ENCODE results near the gene FBXO41.

Gene FBXO41, protein sequence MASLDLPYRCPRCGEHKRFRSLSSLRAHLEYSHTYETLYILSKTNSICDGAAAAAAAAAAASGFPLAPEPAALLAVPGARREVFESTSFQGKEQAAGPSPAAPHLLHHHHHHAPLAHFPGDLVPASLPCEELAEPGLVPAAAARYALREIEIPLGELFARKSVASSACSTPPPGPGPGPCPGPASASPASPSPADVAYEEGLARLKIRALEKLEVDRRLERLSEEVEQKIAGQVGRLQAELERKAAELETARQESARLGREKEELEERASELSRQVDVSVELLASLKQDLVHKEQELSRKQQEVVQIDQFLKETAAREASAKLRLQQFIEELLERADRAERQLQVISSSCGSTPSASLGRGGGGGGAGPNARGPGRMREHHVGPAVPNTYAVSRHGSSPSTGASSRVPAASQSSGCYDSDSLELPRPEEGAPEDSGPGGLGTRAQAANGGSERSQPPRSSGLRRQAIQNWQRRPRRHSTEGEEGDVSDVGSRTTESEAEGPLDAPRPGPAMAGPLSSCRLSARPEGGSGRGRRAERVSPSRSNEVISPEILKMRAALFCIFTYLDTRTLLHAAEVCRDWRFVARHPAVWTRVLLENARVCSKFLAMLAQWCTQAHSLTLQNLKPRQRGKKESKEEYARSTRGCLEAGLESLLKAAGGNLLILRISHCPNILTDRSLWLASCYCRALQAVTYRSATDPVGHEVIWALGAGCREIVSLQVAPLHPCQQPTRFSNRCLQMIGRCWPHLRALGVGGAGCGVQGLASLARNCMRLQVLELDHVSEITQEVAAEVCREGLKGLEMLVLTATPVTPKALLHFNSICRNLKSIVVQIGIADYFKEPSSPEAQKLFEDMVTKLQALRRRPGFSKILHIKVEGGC

DNA sequence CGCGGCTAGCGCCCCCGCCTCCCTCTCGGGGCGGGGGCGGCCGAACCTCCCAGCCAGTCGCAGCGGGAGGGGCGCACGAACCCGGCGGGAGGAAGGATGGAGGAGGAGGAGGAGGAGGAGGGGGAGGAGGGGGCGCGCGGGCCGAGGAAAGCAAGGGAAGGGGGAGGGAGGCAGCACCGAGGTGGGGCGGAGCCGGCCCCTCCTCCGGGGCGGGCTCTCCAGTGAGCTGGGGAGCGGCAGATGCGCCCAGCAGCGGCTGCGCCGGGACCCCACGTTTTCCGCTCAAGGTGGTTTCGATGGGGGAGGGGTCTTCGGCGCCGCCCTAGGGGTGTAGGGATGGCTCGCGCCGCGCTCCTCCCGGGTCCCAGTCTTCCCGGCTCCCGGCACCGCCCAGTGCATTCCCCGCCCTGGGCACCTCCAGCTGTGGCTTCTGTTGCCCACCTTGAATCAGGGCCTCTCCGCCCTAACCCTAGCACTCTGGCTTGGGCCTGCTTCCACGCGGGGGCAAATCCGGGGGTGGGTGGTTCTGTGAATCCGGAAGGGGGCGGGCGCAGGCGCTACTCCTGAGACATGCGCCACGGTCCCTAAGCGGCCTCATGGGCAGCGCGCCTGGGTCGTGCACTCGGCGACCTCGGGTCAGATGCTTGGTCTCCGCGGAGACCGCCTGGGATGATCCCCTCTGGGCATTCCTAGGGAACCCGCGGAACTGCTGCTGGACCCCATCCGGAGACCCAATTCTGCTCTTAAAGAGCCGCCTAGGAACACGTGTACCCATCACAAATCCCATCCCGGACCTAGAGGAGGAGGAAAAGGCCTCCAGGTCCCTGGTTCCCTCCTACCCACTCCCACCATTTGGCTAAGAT is at the start of gene FBXO41:
FBXO41 (minus strand) TSS at position 183 of the 863 bp plus-strand sequence. CDS start 14,848 bp downstream, outside the sequence.
- DNase-seq, result peak; percentile 53

DNA sequence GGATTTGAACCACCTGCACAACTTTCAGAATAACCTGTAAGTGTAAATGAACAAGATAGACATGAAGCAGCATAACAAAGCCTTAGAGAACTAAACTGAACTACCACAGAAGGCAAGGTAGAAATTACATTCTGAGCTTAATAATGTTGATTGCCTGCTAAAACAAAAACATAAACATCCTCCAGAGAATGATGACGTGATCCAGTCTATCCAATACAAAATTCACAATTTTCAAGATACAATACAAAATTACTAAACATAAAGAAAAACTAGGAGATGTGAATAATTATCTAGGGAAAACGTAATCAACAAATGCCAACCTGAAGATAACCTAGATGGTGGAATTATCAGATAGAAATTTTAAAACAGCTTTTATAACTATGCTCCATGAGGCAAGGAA is 49.8 kb upstream of the FBXO41 start:
- DNase-seq, result no peak

DNA sequence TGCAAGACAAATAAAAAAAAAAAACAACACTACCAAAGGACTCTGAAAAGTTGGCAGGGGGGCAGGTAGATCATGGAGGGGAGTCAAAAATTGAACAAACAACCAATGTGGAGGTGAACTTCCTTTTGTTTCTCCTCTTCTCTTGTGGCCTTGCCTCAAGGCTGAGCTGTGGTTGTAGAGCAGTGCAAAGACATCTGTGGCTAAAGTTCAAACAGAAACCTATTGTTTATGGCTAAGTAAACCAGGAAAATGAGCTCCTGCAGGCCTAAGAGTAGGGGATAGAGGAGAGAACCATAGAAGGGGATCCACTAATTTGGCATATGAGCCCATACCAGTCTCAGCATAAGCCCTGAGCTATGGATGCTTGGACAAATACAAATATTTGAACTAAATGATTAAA is 49.3 kb upstream of the FBXO41 start:
- no peak for DNase-seq

DNA sequence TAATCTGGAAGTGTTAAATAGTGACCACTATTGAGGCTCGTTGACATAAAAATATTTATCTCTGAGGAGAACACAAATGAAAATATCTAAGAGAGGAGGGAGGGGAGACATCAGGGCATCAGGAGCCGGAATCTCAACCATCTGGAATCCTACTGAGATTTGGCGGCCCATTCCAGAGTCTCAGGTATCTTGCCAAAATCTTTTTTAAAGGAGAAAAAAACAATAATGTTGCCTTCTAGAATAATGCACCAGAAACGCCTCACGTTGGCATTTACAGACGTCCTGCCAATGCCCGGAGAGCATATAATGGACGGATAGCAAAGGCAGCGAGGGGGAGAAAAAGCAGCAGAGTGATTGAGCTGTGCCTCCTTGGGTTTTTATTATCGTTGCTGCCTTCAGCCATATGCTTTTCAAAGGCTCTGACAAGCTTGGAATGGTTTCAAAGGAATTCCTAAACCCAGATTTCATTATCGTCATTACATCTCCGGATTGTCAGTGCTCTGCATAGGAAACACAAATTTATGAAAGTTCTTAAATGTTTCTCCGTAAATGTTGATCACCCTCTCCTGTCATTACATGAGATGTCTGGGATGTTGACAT is 39.9 kb upstream of the FBXO41 start:
- DNase-seq, result no peak

- DNase-seq, result no peak
Measured at GRCh38 chr2:73323551-73323950, 39.3 kb upstream of the FBXO41 start.

DNA sequence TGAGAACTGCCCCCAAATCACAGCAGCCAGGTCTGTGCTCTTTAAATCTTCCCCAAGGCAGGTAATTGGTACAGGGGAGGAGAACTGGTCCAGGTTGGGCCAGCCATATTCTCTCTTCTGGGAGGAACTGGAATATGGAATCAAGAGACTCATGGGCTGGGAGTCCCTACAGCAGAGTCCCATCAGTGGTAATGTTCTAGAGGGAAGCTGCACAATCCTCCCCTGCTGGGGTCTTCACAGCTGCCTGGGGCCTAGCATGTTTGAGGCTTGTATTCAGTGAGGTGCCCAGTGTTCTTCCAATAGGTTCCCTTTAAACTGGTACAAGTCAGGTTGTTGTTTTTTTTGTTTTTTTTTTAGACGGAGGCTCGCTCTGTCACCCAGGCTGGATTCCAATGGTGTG is 30.2 kb upstream of the FBXO41 start:
- DNase-seq, result no peak

- peak; percentile 38 for DNase-seq
Measured at GRCh38 chr2:73307720-73308119, 23.4 kb upstream of the FBXO41 start.

DNA sequence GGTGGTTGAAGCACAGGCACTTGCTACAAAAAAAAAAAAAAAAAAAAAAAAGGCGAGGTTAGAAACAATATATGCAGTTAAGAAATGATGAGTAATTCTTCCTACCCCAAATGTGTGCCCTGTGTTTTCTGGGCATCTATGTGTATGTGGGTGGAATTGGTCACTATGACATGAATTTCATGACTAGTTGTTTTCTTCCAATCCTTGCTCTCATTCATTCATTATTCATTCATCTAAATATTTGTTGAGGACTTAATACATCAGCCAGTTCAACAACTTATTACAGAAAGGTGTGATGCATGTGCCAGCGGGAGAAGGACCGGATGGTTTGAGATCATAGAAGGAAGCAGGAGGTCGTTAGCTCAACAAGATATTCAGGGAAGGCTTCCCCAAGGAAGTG is 17.4 kb upstream of the FBXO41 start:
- DNase-seq, result no peak

DNA sequence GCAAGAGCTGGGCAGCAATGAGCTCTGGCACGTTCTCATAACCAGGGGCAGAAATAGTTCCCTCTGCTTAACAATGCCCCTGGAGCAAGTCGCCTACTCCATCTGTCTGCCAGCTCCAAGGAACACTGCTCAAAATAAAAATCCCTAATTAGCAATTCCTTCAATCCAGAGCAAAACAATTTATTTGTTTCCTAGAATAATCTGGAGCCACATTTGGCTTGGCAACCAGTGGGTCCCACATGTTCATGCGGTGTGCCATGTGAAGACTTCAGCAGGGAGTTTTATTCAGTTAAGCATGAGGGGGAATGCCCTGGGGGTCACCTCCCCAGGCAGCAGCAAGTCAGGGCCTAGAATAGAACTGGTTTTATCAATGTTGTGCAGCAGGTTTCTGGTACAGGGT is 16.6 kb upstream of the FBXO41 start:
- no peak for DNase-seq

GRCh38 chr2:73297586-73297985 is 13.3 kb upstream of the FBXO41 start:
- no peak for DNase-seq

- DNase-seq, result no peak
Measured at GRCh38 chr2:73297151-73297559, 12.9 kb upstream of the FBXO41 start.

DNA sequence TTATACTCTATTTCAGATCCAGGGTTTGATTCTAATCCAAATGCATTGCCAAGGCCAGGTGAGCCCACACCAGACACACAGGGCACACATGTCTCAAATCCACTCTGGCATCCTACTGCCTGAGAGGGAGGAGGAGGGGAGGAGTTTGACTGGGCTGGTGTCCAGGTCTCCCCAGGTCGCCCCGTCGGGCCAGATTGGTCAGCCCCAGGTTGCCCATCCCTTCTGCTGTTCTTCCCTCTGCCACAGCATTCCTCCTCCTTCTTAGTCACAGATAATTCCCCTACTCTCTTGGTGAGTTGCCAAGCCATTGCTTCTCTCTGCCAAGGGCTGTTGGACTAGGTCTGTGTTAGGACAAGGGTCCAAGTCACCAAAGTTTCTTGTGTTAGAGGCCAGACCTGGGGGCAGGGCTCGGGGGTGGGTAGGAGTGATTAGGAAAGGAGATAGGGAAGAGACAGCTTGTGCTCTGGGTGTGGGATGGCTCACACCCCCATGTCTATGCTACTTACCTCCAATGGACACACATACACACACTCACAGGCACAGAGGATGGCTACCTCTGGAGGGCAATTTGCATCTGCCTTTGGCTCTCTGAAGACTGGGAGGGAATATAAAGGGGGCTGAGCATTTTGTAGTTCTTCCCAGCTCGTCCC is 11.6 kb upstream of the FBXO41 start:
- no peak for DNase-seq

GRCh38 chr2:73294239-73294638 is 10.0 kb upstream of the FBXO41 start:
- DNase-seq, result no peak

- peak; percentile 74 for DNase-seq
Measured at GRCh38 chr2:73293534-73294171, 9.4 kb upstream of the FBXO41 start, which contains the start of gene EGR4. Gene EGR4, minus strand, starts transcription at chr2:73293548. Its CDS starts 231 bp downstream, at chr2:73293317.

- DNase-seq, result no peak
Measured at GRCh38 chr2:73292906-73293533, 8.7 kb upstream of the FBXO41 start.

DNA sequence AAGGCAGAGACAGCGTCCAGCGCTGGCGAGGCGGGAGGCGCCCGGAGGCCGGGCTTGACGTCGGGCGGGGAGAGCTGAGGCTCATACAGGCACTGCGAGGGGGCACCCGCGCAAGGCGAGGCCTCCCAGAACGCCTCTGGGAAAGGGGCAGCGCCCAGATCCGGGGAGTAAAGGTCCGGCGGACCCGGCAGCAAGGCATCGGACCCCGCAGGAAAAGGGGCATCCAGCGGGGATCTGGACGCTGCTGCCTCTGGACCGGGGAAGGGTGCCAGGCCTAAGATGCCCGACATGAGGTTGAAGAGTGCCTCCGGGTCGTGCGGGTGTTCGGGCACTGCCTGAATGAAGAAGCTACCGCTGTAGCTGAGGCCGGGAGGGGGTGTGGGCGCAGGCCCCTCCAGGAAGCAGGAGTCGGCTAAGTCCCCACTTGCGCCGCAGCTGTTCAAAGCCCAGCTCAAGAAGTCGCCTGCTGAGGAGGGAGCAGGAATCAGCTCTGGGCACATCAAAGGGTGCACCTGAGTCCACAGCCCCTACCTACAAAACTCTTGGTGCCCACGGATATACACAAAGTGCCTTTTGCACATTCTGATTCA is 8.1 kb upstream of the FBXO41 start:
- no peak for DNase-seq

GRCh38 chr2:73291461-73292315 is 7.4 kb upstream of the FBXO41 start:
- peak; percentile 21 for DNase-seq

DNA sequence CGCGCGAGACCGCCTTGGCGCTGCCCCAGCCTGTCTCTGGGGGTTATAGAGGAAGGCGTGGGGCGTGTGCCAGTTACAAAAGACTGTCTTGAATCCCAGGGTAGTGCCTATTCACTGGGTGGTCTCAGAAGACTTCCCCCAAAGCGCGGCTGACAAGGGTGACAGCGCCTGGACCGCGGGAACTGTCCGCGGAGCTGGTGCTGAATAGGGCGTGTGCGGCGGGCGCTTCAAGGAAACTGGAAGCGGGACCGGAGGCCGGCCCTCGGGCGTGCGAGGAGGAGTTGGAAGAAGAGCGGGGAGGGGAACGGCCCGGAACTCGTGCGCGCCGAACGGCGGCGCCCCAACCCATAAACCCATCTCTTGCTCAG is 6.8 kb upstream of the FBXO41 start:
- DNase-seq, result no peak

DNA sequence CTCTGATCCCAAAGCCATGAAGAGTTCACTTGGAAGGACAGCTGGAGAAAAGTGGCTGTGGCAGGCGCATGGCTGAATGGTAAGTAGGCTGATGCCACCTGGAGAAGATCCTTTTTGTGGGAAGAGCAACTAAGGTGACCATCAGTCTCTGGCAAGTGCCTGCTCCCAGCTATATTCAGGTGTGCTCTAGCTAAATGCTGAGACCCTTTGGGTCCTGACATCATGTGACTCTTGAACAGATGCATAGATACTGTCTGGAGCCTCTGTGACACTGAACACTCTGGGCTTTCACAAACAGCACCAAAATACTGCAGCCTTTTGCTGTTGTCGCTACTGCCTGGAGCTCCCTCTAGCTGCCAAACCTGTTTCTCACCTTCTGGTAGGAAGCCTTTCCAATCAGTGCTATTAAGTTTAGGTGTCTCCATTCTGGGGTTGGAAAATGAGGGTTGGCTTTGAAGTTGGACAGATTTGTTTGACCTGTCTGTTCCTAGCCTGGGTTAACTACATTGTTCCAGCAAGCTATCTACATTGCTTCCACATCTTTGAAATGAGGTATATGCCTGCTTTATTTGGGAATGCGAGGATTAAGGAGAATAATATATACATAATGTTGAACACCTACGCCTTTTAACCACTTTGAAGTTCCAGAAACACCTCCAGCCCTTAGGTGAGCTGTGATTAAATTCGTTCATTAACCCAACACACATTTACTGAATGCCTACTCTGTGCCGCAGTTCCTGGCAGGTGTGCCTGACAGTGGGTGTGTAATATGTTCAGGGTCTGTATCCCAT is 6.0 kb upstream of the FBXO41 start:
- DNase-seq, result peak; percentile 55
